ENCODE results near the gene HP. TPM values are rescaled to one million over a fixed set of nuclear protein-coding genes. Genes with fewer than 3 reads are reported as not detected.

The HP gene
- total RNA-seq, 1 donor from 2014 or later = not detected

DNA sequence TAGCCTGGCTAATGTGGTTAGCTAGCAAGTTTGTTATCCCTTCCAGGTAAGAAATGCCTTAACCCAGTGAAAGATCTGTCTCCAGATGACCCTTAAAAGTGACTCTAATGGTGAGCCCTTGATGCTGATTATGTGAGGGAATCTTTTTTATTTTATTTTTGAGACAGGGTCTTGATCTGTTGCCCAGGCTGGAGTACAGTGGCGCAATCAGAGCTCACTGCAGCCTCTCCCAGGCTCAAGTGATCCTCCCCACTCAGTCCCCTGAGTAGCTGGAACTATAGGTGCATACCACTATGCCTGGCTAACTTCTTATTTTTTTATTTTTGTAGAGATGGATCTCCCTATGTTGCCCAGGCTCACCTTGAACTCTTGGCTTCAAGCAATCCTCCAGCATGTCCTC, 10.8 kb upstream of the HP start:
- no peak for DNase-seq (ENCODE audit: low spot score)
- TF ChIP-seq, protein P1, sequence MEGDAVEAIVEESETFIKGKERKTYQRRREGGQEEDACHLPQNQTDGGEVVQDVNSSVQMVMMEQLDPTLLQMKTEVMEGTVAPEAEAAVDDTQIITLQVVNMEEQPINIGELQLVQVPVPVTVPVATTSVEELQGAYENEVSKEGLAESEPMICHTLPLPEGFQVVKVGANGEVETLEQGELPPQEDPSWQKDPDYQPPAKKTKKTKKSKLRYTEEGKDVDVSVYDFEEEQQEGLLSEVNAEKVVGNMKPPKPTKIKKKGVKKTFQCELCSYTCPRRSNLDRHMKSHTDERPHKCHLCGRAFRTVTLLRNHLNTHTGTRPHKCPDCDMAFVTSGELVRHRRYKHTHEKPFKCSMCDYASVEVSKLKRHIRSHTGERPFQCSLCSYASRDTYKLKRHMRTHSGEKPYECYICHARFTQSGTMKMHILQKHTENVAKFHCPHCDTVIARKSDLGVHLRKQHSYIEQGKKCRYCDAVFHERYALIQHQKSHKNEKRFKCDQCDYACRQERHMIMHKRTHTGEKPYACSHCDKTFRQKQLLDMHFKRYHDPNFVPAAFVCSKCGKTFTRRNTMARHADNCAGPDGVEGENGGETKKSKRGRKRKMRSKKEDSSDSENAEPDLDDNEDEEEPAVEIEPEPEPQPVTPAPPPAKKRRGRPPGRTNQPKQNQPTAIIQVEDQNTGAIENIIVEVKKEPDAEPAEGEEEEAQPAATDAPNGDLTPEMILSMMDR (IDR thresholded peaks at IDR 0.05) = no peak
- no peak overlapping the region for H3K4me3 Mint-ChIP-seq (ENCODE audit: unreplicated experiment)
- no peaks in the 10 kb centered on the region for H3K4me1 Mint-ChIP-seq (ENCODE audit: low read depth)
- H3K9me3 Mint-ChIP-seq (ENCODE audit: low read depth) = no peaks in the 10 kb centered on the region
- H3K27me3 Mint-ChIP-seq (ENCODE audit: low read depth) = no peaks in the 10 kb centered on the region
- no peak overlapping the region for H3K27ac Mint-ChIP-seq (ENCODE audit: unreplicated experiment)
- H3K36me3 Mint-ChIP-seq (ENCODE audit: low read depth) = peaks cover 6% of the 10 kb centered on the region

DNA sequence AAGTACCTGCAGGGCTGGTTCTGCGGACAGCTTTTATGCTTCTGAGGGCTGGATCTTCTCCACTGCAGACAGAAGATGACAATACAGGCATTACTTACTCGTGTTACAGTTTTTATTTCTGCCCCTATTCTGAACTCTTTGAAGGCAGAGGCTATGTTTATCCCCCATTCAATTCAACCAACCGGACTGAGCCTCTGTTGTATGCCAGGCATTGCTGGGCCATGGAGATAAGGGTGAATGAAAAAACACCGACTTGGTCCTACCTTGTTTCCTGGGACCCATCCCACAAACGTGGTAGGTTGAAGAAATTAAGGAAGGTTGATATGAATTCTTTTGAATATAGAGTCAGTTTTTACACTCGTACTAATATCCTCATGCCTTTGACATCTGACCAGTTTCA, 10.0 kb upstream of the HP start:
- peaks cover 11% of the 10 kb centered on the region for H3K36me3 Mint-ChIP-seq (ENCODE audit: low read depth)
- no peak overlapping the region for H3K4me3 Mint-ChIP-seq (ENCODE audit: unreplicated experiment)
- no peak overlapping the region for H3K27ac Mint-ChIP-seq (ENCODE audit: unreplicated experiment)
- no peaks in the 10 kb centered on the region for H3K4me1 Mint-ChIP-seq (ENCODE audit: low read depth)
- H3K27me3 Mint-ChIP-seq (ENCODE audit: low read depth) = no peaks in the 10 kb centered on the region
- no peak for DNase-seq (ENCODE audit: low spot score)
- TF ChIP-seq, protein P1 (IDR thresholded peaks at IDR 0.05) = no peak
- peaks cover 6% of the 10 kb centered on the region for H3K9me3 Mint-ChIP-seq (ENCODE audit: low read depth)

DNA sequence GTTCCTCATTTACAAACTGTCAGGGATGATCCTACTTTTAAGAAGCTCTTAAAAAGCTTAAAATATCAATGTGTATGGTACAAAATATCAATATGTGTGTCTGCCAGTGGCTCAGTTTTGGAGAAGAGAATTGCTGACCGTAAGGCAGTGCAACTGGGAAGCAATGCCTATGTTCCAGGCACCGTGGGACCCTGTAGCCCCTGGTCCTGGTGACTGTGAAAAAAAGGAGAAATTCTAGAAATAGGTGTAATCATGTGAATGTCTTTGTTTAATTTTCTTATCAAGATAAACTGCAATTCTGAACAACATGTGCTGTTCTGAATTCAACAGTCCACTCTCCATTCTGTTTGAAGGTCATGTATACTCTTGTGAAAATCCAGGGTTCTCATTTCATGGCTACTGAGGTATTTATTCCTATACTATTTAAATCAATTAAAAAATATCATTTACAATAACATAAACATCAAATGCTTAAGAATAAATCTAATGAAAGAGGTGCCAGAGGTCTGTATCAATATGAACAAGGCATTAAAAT, 9.4 kb upstream of the HP start:
- Mint-ChIP-seq H3K27me3 (ENCODE audit: low read depth) (no peaks in the 10 kb centered on the region), H3K4me1 (ENCODE audit: low read depth) (no peaks in the 10 kb centered on the region), H3K4me3 (ENCODE audit: unreplicated experiment) (no peak overlapping the region), H3K27ac (ENCODE audit: unreplicated experiment) (no peak overlapping the region), H3K36me3 (ENCODE audit: low read depth) (peaks cover 12% of the 10 kb centered on the region), H3K9me3 (ENCODE audit: low read depth) (peaks cover 9% of the 10 kb centered on the region)
- no peak for DNase-seq (ENCODE audit: low spot score)
- TF ChIP-seq, protein P1 (IDR thresholded peaks at IDR 0.05) = no peak

DNA sequence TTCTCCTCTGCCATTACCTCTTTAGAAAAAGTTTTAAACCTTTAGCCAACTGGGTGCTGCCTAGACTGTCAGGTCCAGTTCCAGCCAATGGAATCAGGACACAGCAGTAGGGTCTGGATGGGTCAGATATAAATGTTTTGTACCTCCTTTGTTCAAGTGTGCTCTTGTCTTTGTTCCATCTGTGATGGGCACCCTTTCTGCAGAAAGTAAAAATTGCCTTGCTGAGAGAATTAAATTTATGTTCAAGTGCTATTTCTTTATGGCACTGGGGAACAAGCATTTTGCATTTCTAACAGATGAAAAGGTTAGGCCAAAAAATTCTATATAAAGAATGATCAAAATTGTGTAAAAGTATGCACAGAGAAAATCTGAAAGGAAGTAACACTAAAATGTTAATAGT, 5.2 kb upstream of the HP start:
- peaks cover 11% of the 10 kb centered on the region for H3K9me3 Mint-ChIP-seq (ENCODE audit: low read depth)

DNA sequence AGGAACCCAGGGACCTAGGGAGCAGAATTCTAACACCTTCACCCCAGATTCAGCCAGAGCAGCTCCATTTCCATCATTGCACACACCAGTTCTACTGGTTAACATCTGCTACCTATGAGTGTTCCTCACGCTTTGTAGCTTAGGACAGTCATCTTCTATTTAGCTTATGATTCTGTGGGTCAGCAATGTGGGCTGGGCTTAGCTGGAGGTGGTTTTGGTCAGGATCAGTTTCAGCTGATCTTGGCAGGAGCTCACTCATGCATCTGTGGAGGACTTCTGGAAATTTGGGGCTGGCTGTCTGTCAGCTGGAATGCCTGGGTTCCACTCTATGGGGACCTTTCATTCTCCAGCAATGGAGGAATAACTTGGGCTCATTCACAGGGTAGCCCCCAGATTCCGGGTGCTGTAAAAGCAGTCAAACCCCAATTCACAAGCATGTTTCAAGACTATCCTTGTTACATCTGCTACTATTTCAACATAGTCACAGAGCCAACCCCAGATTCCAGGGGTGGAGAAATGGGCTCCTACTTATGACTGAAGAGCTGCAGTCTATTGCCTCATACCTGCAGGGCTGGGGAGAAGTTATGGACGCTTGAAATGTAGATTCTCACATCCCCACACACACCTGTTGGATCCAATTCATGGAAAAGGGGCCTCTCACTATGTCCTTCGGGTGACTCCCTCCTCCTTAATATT, 3.4 kb upstream of the HP start:
- no peak for DNase-seq (ENCODE audit: low spot score)
- no peaks in the 10 kb centered on the region for H3K4me1 Mint-ChIP-seq (ENCODE audit: low read depth)
- H3K4me3 Mint-ChIP-seq (ENCODE audit: unreplicated experiment) = no peak overlapping the region
- peaks cover 11% of the 10 kb centered on the region for H3K9me3 Mint-ChIP-seq (ENCODE audit: low read depth)
- TF ChIP-seq, protein P1 (IDR thresholded peaks at IDR 0.05) = no peak
- peaks cover 3% of the 10 kb centered on the region for H3K27me3 Mint-ChIP-seq (ENCODE audit: low read depth)
- H3K27ac Mint-ChIP-seq (ENCODE audit: unreplicated experiment) = no peak overlapping the region
- peaks cover 8% of the 10 kb centered on the region for H3K36me3 Mint-ChIP-seq (ENCODE audit: low read depth)

More for the DNA sequence above, 5.2 kb upstream of the HP start:
- TF ChIP-seq, protein P1 (IDR thresholded peaks at IDR 0.05) = no peak
- peaks cover 1% of the 10 kb centered on the region for H3K27me3 Mint-ChIP-seq (ENCODE audit: low read depth)
- DNase-seq (ENCODE audit: low spot score) = no peak
- H3K4me1 Mint-ChIP-seq (ENCODE audit: low read depth) = no peaks in the 10 kb centered on the region
- H3K36me3 Mint-ChIP-seq (ENCODE audit: low read depth) = peaks cover 8% of the 10 kb centered on the region
- H3K27ac Mint-ChIP-seq (ENCODE audit: unreplicated experiment) = no peak overlapping the region
- no peak overlapping the region for H3K4me3 Mint-ChIP-seq (ENCODE audit: unreplicated experiment)
